Measurements from ENCODE around the gene GEMIN2. TPM values are rescaled to one million over a fixed set of nuclear protein-coding genes. Genes with fewer than 3 reads are reported as not detected.
A peak's percentile ranks its signal among the peaks of the same experiment; 100 is the strongest.

GEMIN2 gene
- total RNA-seq, 1 experiment from 2014 or later = 31.4 TPM

- intact Hi-C loops (cut with micrococcal nuclease; ENCODE audit: unreplicated experiment) = no loop called here
- H3K4me3 ChIP-seq (ENCODE audit: low read depth, low read length) = no peak overlapping the region
Observed at GRCh38 chr14:39099748-39100147, 14.4 kb upstream of the GEMIN2 start.

GRCh38 chr14:39102265-39102968 is 11.7 kb upstream of the GEMIN2 start:
- Histone ChIP-seq H3K27me3 (replicated peaks; ENCODE audit: control insufficient read depth, insufficient read depth, low read length) (no peaks in the 10 kb centered on the region), H3K36me3 (ENCODE audit: control insufficient read depth, insufficient read depth, low read length) (no peaks in the 10 kb centered on the region), H3K9me3 (no peaks in the 10 kb centered on the region), H3K4me1 (peaks cover 32% of the 10 kb centered on the region), H3K4me3 (ENCODE audit: low read depth, low read length) (peak overlapping the region; percentile 76)
- Mint-ChIP-seq H3K4me3 (ENCODE audit: unreplicated experiment) (peak overlapping the region; percentile 87), H3K36me3 (ENCODE audit: insufficient read depth, unreplicated experiment) (peaks cover 31% of the 10 kb centered on the region), H3K4me1 (ENCODE audit: low read depth, unreplicated experiment) (peaks cover 14% of the 10 kb centered on the region), H3K9me3 (ENCODE audit: unreplicated experiment) (no peaks in the 10 kb centered on the region), H3K27me3 (ENCODE audit: insufficient read depth, unreplicated experiment) (no peaks in the 10 kb centered on the region), H3K27ac (ENCODE audit: unreplicated experiment) (peak overlapping the region; percentile 93)
- TF ChIP-seq CTCF (IDR thresholded peaks at IDR 0.05; ENCODE audit: insufficient read depth in 1 of 2, low read depth in 1 of 2, low read length in 1 of 2, severe bottlenecking in 1 of 2, unreplicated experiment in 1 of 2) = no peak
- intact Hi-C loops (cut with micrococcal nuclease; ENCODE audit: unreplicated experiment) = loop anchor here (1.0 to 2.0 kb wide), 5 partner anchors 68 to 330 kb away; partner anchors contain the start of genes FBXO33 and TRAPPC6B
- ChIA-PET POLR2A (interaction anchor here (0.6 to 2.0 kb wide), 14 partner anchors 12 to 330 kb away, joined by 3 to 34 read pairs (median 6); partner anchors contain the start of genes FBXO33, GEMIN2 and TRAPPC6B), CTCF (interaction anchor here (0.9 to 1.7 kb wide), 3 partner anchors 68 to 330 kb away, joined by 4 to 9 read pairs (median 7); partner anchors contain the start of genes FBXO33 and TRAPPC6B)
- TSS peak; percentile 61 for BruUV-seq (replicated peaks)
- peak; percentile 81 to 87 for DNase-seq

More at GRCh38 chr14:39099748-39100147, 14.4 kb upstream of the GEMIN2 start:
- Mint-ChIP-seq H3K9me3 (ENCODE audit: unreplicated experiment) (no peaks in the 10 kb centered on the region), H3K4me1 (ENCODE audit: low read depth, unreplicated experiment) (peaks cover 24% of the 10 kb centered on the region), H3K27me3 (ENCODE audit: insufficient read depth, unreplicated experiment) (no peaks in the 10 kb centered on the region), H3K36me3 (ENCODE audit: insufficient read depth, unreplicated experiment) (peaks cover 55% of the 10 kb centered on the region), H3K4me3 (ENCODE audit: unreplicated experiment) (peak overlapping the region; percentile 7), H3K27ac (ENCODE audit: unreplicated experiment) (no peak overlapping the region)
- no peaks in the 10 kb centered on the region; the same call in 1 of the 2 replicates for H3K36me3 ChIP-seq (ENCODE audit: control insufficient read depth, insufficient read depth, low read length)
- no peak for DNase-seq
- no peaks in the 10 kb centered on the region for H3K9me3 ChIP-seq
- TSS peak; percentile 2 for BruUV-seq (replicated peaks)
- POLR2A ChIA-PET = no interaction called here
- CTCF ChIA-PET = no interaction called here
- H3K27me3 ChIP-seq (replicated peaks; ENCODE audit: control insufficient read depth, insufficient read depth, low read length) = no peaks in the 10 kb centered on the region
- TF ChIP-seq CTCF (IDR thresholded peaks at IDR 0.05; ENCODE audit: insufficient read depth in 1 of 2, low read depth in 1 of 2, low read length in 1 of 2, severe bottlenecking in 1 of 2, unreplicated experiment in 1 of 2) = no peak
- peaks cover 40% of the 10 kb centered on the region for H3K4me1 ChIP-seq

All from Caco-2 (cell line).